GM19025 (cell line): ENCODE data around the gene ATXN7L1.
A peak's percentile ranks its signal among the peaks of the same experiment; 100 is the strongest.

Experiments used
- ATAC-seq: cut with Tn5 transposase; IDR thresholded peaks from one replicate; pipeline ENCODE4 v1.9.1; 2021; ENCODE audit warnings: mild to moderate bottlenecking, low read depth, moderate library complexity; ENCODE audit not compliant: unreplicated experiment

ATXN7L1 gene

DNA sequence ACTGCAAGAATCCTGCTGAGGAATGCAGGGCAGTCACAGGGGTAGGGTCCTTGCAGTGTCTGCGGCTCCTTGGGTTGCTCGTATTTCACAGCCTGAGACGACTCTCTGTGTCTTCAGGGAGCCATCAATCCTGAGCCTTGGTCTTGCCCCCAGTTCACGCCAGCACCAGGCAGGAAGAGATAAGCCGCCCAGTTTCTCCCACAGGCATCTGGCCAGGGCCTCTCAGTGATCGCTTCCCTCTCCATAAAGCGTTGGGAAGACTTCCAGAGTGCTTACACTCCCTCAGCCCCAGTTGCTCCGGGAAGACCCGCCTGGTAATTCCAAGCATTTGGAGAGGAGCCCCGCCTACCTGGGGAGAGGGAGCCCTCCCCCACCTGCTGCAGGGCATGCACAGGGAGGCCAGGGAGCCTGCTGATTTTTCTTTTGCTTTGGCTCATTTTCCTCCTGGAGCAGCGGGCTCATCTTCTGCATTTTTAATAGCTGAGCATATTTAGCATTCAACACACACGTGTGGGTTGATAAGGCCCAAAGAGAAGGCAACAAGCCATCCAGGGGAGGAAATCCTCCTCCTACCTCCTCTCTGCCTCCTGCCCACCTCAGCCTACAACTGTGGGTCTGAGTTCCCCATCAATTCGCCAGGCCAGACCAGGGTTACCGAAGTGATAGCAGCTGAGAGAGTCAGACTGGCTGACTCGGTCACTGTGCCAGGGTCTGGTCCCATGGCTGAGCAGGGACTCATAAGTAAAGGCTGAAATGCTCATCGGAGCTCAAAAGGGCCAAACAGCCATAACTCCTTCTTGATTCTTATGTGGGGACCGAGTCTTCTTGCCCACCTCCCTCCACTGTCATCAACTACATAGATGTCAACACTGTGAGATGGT, 220.7 kb downstream of the ATXN7L1 start:
- ATAC-seq: no peak

DNA sequence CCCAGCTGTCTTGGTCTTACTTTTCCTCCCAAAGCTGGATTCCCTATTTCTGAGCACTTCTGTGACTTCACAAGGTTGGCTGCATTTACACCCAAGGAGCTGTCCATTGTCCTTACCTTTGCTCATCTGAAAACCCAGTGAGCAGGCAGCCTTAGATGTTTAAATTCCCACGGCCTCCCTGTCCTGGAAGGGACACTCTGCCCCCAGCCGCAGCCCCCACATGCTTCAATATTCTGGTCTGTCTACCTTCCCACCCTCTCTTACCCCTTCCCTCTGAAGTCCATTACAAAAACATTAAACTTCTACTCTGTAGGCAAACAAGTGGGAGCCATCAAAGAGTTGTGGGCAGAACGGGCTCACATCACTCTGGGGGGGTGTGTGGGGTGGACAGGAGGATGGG, 221.3 kb downstream of the ATXN7L1 start:
- no peak for ATAC-seq

DNA sequence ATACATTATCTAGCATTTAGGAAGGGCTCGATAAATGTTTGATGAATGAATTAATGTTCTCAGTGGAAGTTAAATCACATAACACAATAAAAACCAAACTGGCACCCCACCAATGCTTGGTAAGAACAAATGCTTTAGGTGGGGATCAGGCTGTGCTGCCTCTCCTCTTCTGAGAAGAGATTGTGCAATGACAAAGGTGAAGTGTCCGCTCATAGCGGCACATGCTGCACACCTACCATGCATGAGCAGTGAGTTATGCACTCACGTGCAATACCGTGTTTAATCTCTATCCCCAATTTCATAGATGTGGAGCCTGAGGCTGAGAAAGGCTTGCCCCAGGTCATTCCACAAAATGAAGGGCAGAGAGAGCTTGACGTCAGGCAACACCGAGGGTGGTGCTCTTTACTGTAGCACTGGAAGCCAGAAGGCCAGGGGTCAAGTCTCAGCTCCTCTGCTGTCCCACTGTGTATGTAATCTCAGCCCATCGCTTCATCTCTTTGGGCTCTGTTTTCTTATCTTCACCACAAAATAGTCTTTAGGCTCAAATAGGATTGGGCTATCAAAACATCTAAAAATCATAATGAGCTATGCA, 222.2 kb downstream of the ATXN7L1 start:
- ATAC-seq: no peak

DNA sequence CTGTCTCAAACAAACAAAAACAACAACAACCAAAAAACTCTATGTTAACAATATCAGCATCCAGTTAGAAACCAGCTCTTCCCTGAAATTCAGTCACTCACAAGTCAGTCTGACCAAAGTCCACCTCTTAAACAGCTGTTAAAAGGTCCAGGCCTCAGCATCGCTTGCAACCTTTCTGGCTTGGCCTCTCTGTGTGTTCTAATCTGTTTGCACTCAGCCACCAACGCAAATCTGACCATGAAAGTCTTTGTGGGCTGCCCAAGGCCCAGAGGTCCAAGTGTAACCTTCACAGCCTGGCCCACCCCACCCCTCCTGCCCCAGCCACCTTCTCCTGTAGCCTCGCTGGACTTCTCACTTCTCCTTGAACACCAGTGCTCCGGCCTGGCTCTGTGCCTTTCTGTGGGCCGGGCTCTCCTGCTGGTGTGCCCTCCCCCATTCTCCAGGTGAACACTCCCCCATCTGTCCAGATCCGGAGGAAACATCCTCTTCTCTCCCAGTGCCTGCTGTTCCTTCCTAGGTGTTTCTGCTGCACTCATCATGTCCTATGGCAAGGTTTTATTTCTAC, 222.9 kb downstream of the ATXN7L1 start:
- ATAC-seq: no peak

DNA sequence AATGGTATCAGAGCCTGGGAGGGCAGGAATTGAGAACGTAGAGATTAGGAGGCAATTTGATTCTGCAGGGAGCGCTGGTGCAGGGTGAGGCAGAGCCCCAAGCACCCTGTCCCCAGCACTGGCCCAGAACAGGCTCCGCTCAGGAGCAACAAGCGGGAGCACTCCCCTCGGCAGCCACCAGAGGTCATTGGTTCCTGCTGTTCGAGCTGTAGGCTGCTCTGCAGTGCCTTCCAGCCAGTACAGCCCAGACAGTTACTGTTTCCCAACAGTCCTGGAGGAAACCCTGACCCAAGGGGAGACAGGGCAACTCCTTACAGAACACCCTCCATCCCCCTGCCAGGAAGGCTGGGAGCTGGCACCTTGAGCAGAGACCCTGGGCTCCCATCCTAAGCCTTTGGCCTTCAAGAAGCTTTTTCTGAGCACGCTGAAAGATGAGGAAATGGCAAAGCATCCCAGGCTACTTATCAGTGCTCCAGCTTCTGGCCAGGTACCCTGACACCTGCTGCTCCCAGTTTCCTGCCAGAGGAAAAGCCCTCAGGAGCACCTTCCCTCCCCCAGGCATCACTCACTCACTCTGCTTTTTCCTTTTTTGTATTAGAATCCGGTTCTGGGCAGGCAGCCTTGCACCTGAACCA, 223.9 kb downstream of the ATXN7L1 start:
- peak; percentile 86 for ATAC-seq

DNA sequence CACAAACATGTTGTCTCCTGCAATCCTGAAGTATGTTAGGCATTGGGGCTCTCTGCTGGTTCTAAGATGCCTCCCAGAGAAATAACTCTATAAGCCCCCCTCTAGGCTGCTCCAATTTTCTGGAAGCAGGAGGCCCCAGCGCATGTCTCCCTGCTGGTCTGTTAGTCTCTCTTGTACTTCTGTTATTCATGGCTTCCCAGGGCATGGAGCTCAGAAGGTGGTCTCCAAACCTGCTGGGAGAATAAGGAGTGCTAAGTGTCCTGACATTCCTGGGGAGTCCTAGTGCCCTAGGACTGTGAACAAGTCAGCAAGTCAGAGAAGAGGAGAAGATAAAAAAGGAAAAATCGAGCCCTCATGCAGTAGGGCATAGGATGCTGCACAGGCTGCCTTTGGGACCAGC, 224.6 kb downstream of the ATXN7L1 start:
- ATAC-seq: no peak

DNA sequence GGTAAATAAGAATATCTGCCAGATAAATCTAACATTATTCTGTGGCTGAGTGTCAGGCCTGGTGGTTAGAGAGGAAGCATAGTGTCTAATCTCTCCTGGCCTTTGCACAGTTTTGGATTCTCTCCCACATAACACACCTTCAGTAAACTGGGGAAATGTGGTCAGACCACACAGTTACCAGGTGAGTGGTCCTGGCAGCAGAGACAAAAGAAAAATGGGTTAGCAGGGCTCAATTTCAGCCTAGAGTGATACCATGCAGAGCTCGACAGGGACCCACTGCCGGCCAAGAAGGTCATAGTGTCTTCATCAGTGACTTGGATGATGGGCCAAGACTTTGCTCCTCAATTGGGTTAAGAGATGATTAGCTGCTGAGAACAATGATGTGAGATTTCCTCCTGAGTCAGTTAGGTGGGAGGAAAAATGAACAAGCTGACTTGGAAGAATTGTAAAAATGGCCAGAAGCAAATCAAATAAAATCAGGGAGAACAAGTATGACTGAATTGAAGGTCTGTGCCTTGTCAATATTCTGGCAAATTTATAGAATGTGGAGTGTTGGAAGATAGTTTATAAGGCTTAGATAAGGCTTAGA, 225.9 kb downstream of the ATXN7L1 start:
- ATAC-seq: no peak

DNA sequence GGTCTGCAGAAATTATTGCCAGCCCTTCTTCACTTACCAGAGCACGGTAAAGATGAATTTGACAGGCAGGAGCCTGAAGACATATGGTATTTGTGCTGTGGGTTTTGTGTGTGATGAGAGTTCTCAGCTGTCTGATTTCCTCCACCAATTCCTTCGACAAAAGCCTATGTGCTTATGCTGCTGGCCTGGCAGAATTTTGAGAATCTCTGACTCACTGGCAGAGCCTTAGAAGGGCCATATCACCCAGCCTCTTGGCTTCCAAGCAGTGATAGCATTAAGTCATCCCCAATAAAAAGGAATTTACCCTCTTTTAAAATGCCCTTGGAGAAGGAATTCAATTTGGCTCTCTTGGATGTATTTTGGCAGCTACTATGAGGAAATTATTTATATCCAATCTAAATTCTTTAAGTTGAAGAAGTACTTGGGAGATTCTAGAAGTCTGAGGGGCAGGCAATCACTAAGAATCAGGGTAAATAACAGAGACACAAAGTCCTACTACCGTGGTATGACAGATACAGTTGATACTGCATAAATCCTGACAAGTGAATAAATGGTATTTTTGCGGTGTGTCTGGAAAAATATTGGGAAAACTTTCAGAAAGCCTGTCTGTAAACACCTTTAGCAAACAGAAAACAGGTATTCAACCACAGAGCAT, 226.5 kb downstream of the ATXN7L1 start:
- no peak for ATAC-seq

DNA sequence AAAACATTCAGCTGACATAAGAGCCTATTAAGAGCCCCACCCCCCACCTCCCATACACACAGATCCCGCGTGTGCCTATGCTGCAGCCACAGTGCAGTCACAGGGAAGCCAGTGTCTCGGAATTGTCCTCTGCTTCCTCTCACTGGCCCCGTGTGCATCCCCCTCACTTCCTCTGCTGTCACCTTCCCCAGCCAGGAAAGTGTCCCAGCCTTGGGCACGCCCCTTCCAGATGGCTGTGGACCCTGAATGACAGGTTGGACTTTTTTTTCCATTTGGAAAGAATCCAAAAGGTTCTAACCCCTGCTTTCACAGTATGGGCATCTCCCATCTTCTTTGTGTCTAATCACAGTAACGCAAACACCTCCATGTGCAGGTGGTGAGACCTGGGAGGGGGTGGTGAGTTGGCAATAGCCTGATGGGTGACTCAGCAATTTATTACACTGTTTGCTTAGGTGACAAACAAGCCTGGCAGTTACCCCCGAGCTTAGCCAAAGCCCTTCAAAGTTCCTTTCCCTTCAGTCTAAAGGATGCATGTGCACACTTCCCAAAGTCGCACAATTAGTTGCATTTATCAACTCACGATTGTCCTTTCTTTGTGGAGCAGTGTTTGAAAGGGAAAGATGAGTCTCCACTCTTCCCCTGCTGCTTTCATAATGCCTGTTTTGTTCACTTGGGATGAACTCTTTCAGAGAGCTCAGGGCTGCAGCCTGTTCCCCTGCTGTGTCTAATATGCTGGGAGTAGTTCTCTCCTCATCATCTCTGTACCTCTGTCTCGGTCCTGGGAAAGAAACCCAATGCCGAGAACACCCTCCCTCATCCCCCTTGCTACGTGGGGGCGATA, 227.6 kb downstream of the ATXN7L1 start:
- ATAC-seq: no peak

DNA sequence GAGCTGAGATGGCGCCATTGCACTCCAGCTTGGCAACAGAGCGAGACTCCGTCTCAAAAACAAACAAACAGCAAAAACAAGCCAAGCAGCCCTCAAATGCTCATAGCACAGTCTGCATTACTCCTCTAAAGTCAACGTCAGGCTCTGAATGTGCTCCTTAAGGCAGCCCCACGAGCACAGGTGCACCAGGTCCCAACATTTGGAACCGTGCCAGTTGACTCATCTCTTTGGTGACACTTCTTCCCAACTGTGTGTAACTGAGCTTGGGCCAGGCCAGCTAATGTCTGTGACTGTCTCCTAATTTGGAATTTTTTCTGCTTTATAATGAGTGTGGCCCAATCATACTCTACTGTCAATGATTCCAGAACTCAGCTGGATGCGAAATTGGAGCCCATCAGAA, 228.8 kb downstream of the ATXN7L1 start:
- ATAC-seq: no peak

DNA sequence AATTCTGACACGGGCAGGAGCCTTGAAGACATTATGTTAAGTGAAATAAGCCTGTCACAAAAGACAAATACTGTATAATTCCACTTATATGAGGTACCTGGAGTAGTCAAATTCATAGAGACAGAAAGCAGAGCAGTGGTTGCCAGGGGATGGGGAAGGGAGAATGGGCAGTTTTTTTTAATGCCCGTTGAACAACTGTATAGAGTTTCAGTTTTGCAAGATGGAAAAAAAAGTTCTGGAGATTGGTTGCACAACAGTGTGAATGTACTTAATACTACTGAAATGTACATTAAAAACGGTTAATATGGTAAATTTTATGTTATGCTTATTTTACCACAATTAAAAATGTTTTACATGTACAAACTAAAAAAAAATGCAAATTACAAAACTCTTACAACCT, 231.5 kb downstream of the ATXN7L1 start:
- ATAC-seq: no peak

DNA sequence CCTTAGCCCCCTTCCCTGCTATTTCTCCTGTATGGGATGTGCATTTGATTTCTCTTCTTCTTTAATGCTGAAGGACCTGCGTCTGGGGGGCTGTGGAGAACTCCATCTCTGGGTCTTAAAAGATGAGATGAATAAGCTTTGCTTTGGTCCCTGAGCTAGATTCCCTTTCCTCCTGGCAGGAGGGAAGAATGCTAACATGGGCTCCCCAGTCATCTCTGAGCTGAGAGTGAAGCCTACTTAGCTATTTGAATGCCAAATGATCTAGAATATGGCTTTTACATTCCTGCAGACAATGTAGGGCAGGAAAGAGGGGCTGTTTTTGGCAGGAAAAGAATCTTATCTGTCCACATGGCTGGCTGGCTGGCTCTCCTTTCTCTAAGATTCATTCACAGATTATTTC, 232.5 kb downstream of the ATXN7L1 start:
- ATAC-seq: no peak

DNA sequence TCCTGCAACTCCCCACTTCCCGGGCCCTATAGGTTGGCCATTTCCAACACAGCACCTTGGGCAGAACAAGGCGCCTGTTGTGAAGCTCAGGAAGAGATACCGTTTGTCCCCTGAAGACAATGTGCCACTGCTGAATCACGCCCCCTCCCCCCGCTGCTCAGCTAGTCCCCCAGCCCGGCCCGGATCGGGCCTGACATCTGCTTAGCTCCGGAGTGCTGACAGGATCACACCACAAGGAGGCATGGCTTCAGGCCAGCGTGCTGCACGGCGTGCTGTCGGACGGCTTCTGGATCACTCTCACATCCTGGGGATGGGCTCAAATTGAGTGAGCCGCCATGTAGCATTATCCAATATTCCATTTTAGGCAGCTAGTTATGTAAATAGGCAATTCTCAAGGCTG, 233.0 kb downstream of the ATXN7L1 start:
- ATAC-seq: no peak

DNA sequence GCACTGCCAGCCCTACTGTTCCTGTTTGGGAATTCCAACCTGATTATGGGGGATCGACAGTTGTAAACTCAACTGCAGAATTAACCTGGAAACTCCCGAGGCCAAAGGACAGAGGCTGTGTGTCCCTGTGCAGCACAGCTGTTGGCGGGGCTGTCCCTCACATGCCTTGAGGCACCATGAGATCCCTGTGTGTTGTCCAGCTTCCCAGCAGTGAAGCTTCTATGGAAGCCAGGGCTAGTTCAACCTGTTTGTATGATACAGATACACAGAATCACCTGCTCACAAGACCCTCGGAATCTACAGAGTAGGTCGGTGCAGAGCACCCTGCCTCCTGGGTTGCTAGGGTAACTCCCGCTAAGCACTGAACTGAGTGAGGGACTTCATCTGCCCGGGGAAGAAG, 234.1 kb downstream of the ATXN7L1 start:
- ATAC-seq: no peak

DNA sequence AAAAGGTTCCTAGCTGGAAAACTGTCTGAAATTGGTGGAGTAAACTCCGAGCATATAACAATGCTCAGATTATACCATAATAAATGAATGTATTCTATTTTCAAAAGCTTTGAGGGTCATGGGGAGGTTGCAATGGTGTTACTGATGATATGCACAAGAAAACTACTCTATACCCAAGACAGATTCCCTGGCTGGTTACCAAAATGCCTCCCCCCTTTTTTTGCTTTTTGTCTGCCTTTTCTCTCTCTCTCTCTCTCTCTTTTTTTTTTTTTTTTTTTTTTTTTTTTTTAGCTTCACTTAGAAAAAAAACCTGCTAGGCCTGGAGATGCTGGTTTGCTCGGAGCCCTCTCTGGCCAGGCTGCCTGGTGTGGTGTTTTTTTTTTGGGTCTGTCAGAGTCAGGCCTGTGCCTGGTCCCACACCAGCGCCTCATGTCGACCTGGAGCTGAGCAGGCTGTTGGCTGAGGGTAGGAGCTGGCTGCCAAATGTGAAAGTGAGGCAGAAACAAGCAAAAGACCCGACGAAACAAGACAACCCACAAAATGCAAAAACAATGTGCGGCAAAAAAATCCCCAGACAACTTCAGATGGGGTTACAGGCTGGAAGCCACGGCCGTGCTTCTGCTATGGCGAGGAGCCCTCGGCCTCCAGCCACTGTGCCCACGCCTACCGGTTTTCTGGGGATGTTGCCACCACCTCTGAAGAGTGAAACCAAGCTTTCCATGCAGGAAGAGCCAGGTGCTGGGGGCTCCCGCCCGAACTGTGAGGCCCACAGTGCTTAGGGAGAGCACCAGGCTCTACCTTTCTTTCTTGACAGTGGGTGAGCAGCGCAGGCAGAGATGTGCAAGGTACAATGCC, 235.2 kb downstream of the ATXN7L1 start:
- ATAC-seq: no peak

DNA sequence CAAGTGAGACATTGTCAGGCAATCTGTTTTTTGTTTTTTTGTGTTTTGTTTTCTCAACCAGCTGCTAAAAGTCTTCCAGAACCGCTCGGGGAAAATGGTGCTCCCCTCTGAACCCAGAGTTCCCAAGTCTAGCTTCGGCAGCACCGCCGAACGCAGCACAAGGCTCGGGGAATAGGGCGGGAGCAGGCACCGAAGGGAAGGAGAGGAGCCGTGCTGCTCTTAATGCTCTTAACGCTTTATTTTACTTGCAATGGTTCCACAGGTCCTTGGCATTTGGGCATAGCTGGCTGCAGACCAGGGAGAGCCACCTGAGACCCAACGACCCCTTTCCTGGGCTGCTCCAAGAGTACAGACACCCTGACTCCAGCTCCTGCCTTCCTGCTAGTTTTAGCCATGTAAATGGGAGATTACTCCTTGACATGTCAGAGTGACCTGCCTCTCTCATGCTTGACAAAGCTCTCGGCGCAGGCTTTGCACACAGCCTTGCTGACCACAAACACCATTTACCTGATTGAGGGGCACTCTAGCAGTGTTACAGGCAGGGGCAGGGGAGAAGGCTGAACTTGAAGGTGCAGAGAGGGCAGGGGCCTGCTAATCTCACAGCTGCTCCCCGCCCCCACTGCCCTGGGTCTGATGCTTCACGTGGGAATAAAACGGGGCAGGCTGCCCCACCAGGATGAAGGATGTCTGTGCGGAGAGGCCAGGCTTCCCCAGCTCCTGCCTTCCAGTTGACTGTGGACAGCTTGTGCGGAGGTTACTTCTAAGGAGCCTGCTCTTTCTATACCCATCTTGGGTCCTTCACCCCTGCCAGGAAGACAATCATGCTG, 236.5 kb downstream of the ATXN7L1 start:
- no peak for ATAC-seq

DNA sequence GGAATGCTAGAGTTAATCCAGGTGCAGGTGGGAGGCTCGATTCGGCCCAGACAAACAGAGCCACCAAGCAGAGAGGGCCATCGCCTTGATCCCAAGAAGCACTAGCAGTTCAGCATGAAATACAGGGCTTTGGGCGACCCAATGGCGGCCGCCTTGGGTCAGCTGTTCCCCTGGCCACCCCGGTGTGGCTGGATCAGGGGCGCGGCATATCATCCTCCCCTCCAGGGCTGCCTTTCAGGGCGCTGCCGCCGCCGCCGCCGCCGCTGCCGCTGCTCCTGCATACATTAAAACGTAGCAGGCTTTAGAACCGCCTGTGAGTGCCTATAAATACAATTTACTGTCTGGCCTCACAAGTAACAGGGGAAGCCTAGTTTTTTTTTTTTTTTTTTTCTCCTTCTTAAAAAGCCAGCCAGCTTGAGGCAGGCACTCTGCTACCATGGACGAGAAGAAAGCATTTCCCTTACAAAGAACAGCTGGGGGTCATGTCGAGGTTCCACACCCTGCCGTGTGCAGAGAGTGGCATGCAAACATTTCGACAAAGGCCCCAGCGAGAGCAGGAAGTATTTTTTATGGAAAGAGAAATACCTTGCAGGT, 237.4 kb downstream of the ATXN7L1 start:
- no peak for ATAC-seq

DNA sequence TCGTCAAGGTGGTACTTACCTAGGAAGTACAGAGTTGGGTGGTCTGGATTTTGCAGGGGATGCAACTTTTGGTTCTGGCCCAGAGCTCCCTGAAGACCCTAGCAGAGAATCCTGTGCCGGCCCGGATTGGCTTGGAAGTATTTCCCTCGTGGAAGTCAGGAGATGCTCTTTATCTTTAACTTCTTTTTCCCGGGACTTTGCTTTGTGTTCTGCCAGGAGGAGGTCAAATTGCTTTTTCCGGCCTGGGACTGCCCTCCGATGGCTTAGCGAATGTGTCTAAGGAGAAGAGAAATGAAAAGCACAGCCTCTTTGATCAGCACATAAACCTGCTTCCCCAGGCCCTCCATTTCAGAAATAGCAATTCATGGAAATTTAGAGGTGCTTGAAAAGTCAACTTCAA, 238.1 kb downstream of the ATXN7L1 start:
- ATAC-seq: no peak
